ENCODE data around the gene EEPD1.

Gene EEPD1

DNA sequence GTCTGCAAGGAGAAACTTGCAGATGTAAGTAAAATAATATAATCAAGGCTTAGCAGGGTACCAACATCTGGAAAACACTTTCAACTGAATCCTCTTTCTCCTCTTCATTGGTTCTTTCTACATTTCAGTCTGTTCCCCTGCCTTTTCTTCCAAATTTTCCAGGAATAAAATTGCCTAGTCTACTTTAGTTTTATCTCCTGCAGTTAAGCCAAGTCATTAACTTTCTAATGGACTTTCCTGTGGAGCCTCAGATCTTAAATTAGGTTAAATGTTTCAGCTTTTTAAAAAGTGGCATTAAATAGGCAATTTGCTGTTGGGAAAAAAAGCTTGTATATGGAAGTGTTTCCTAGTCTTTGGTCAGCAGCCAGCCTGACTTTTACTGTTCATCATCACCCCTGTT is 70.8 kb downstream of the EEPD1 start:
- no peak for DNase-seq (ENCODE audit: low spot score)
- TF ChIP-seq, protein P1, sequence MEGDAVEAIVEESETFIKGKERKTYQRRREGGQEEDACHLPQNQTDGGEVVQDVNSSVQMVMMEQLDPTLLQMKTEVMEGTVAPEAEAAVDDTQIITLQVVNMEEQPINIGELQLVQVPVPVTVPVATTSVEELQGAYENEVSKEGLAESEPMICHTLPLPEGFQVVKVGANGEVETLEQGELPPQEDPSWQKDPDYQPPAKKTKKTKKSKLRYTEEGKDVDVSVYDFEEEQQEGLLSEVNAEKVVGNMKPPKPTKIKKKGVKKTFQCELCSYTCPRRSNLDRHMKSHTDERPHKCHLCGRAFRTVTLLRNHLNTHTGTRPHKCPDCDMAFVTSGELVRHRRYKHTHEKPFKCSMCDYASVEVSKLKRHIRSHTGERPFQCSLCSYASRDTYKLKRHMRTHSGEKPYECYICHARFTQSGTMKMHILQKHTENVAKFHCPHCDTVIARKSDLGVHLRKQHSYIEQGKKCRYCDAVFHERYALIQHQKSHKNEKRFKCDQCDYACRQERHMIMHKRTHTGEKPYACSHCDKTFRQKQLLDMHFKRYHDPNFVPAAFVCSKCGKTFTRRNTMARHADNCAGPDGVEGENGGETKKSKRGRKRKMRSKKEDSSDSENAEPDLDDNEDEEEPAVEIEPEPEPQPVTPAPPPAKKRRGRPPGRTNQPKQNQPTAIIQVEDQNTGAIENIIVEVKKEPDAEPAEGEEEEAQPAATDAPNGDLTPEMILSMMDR (IDR thresholded peaks at IDR 0.05; ENCODE audit: borderline replicate concordance, control extremely low read depth, extremely low read depth, insufficient read depth, missing control alignments), result no peak
- in situ Hi-C loops (cut with MboI; ENCODE audit: low sequenced_read_pairs, unreplicated experiment), result no loop called here

DNA sequence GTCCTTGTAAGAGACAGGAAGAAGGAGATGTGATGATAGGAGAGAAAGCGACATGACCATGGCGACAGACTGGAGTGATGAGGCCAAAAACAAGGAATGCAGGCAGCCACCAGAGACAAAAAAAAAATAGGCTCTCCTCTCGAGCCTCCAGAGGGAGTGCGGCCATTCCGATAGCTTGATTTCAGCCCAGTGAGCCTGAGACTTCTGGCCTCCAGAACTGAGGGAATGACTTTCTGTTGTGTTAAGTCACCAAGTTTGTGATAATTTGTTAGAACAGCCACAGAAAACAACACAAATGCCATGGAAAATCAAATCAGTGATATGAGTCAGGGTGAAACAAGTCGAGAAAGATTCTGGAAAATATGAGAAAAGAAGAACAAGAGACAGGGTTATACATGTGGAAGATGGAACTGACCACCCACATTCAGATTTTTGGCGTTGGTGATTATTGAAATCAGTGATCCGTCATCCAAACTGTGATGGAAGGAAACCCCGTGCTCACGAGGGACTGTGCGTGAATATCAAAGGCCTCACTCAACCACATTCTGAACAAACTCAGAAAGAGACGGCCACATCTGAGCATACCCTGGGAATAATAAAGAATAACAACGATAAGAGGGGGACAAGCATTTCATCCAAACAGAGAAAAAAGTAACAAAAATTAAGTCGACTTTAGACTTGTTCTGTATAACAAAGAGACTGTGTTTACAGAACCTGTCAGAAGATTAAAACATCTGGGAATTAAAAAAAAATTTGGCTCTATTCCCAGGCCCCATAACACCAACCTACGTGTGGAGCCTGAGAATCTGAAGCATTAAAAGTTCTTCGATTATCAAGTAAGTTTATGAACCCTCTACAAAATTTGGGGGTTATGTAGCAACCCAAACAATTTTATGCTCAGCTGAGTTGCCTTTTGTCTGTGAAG is 72.1 kb downstream of the EEPD1 start:
- DNase-seq (ENCODE audit: low spot score), result no peak
- TF ChIP-seq, protein P1 (IDR thresholded peaks at IDR 0.05; ENCODE audit: borderline replicate concordance, control extremely low read depth, extremely low read depth, insufficient read depth, missing control alignments), result no peak
- in situ Hi-C loops (cut with MboI; ENCODE audit: low sequenced_read_pairs, unreplicated experiment), result no loop called here

DNA sequence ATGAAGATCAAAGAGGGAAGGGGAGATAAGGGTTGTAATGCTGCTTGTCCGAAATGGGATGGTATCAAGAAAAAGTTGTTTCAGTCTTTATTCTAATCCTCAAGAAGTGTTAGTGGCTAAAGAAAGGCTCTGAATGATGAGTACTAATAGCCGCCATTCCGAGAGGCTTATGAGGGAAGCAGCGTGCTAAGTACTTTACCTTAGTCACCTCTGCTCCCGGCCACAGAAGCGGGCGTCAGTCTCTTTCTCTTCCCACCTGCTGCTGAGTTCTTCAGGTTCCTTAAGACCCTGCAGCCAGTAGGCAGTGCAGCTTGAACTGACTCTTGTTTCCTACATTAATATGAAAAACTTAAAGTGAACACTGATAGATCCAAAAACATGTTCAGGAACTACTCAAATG is 73.1 kb downstream of the EEPD1 start:
- DNase-seq (ENCODE audit: low spot score), result no peak
- in situ Hi-C loops (cut with MboI; ENCODE audit: low sequenced_read_pairs, unreplicated experiment), result no loop called here

DNA sequence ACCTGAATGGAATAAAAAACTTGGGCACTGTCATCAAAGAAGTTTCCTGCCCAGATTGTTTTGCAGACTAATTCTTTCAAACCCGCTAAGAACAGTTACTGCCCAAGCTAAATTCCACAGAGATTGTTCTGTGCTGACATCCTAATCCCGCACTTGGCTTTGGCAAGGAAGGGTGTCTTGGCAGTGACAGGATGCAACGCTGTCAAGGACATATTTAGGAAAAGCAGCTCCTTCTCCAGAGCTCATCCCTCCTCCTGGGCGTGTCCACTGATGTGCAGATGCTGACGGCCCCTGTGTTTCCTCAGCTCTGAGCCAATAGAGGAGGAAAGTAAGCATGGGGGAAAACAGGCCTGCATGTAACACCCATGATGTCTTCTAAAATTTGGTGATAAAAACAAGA is 74.2 kb downstream of the EEPD1 start:
- TF ChIP-seq, protein P1 (IDR thresholded peaks at IDR 0.05; ENCODE audit: borderline replicate concordance, control extremely low read depth, extremely low read depth, insufficient read depth, missing control alignments), result no peak
- in situ Hi-C loops (cut with MboI; ENCODE audit: low sequenced_read_pairs, unreplicated experiment), result no loop called here
- no peak for DNase-seq (ENCODE audit: low spot score)

More for the DNA sequence above, 73.1 kb downstream of the EEPD1 start:
- TF ChIP-seq, protein P1 (IDR thresholded peaks at IDR 0.05; ENCODE audit: borderline replicate concordance, control extremely low read depth, extremely low read depth, insufficient read depth, missing control alignments), result no peak

DNA sequence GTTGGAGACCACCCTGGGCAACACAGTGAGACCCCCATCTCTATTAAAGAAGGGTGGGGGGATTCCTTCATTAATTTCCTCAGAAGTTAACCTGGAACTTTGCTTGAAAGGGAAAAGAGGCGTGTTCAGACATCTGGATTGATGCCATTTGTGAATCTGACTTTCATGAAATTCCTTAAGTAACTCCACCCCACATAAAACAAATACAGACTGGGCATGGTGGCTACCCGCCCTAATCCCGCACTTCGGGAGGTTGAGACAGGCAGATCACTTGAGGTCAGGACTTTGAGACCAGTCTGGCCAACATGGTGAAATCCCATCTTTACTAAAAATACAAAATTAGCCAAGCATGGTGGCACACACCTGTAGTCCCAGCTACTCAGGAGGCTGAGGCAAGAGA is 75.0 kb downstream of the EEPD1 start:
- no peak for DNase-seq (ENCODE audit: low spot score)
- TF ChIP-seq, protein P1 (IDR thresholded peaks at IDR 0.05; ENCODE audit: borderline replicate concordance, control extremely low read depth, extremely low read depth, insufficient read depth, missing control alignments), result no peak
- in situ Hi-C loops (cut with MboI; ENCODE audit: low sequenced_read_pairs, unreplicated experiment), result no loop called here

DNA sequence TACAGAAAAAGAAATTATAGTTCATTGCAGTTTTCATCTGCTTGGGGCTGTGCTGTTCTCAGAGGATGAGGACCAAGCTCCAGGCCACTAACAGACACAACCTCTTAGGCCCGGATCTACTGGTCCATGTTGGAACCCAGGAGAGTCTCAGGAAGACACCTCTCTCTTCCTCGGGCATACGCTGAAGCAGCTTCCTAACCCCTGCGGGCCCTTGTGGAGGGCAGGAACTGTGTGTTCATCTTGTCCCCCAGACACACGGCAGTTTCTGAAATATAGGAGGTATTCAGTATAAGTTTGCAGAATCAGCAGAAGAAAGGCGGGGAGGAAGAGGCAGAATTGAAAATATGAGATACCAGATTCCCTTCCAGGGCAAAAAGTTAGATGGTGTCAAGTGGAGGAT is 78.4 kb downstream of the EEPD1 start:
- TF ChIP-seq, protein P1 (IDR thresholded peaks at IDR 0.05; ENCODE audit: borderline replicate concordance, control extremely low read depth, extremely low read depth, insufficient read depth, missing control alignments), result no peak
- in situ Hi-C loops (cut with MboI; ENCODE audit: low sequenced_read_pairs, unreplicated experiment), result no loop called here

More for the DNA sequence above, 78.4 kb downstream of the EEPD1 start:
- DNase-seq (ENCODE audit: low spot score), result no peak

All from GM13976 (cell line).